Trophoblast cell (in vitro differentiated cells and primary cell): Measurements from ENCODE around the gene DUOXA1.

Experiments used
- DNase-seq, 2 donors: peaks; one replicate each; pipeline ENCODE4 v3.0.0-alpha.2; 2016
- H2AFZ ChIP-seq: 2 replicates; pipeline ENCODE4 v1.6.1; 2013; ENCODE audit warnings: low read length, moderate library complexity, mild to moderate bottlenecking; ENCODE audit not compliant: insufficient read depth, poor library complexity
- H2AK5ac ChIP-seq: 2 replicates; pipeline ENCODE4 v1.6.1; 2013; ENCODE audit warnings: mild to moderate bottlenecking, low read length
- H2BK120ac ChIP-seq: 2 replicates; pipeline ENCODE4 v1.6.1; 2013; ENCODE audit warnings: low read length, mild to moderate bottlenecking, moderate library complexity; ENCODE audit not compliant: insufficient read depth, poor library complexity
- H2BK12ac ChIP-seq: 2 replicates; pipeline ENCODE4 v1.6.1; 2013; ENCODE audit warnings: mild to moderate bottlenecking, low read length, moderate library complexity
- H2BK5ac ChIP-seq: 2 replicates; pipeline ENCODE4 v1.6.1; 2013; ENCODE audit warnings: low read length, low read depth, moderate library complexity, mild to moderate bottlenecking; ENCODE audit not compliant: poor library complexity
- H3K14ac ChIP-seq: 2 replicates; pipeline ENCODE4 v1.6.1; 2013; ENCODE audit warnings: mild to moderate bottlenecking, low read length
- H3K18ac ChIP-seq: 2 replicates; pipeline ENCODE4 v1.6.1; 2013; ENCODE audit warnings: mild to moderate bottlenecking, low read length
- H3K23ac ChIP-seq: 2 replicates; pipeline ENCODE4 v1.6.1; 2013; ENCODE audit warnings: low read length
- H3K27ac ChIP-seq: 2 replicates; pipeline ENCODE4 v1.5.1; 2013; ENCODE audit warnings: low read depth, mild to moderate bottlenecking, inconsistent platforms, low read length, moderate library complexity
- H3K27me3 ChIP-seq: 2 replicates; pipeline ENCODE4 v1.6.1; 2013; ENCODE audit warnings: inconsistent platforms, mild to moderate bottlenecking, low read length, moderate library complexity; ENCODE audit not compliant: insufficient read depth
- H3K36me3 ChIP-seq, 2 experiments: 1 replicate in 1 of 2; 2 replicates in 1 of 2; pipeline ENCODE4 v1.6.1; 2013; ENCODE audit warnings: low read length in 2 of 2, mild to moderate bottlenecking in 2 of 2, moderate library complexity in 1 of 2; ENCODE audit not compliant: insufficient read depth in 2 of 2, control insufficient read depth in 1 of 2
- H3K4ac ChIP-seq: 2 replicates; pipeline ENCODE4 v1.6.1; 2013; ENCODE audit warnings: low read depth, mild to moderate bottlenecking, low read length, moderate library complexity
- H3K4me1 ChIP-seq, 2 experiments: 1 replicate in 1 of 2; 2 replicates in 1 of 2; pipeline ENCODE4 v1.6.1; 2013; ENCODE audit warnings: low read length in 2 of 2, mild to moderate bottlenecking in 2 of 2, moderate library complexity in 1 of 2; ENCODE audit not compliant: insufficient read depth in 2 of 2, control insufficient read depth in 1 of 2
- H3K4me2 ChIP-seq: 2 replicates; pipeline ENCODE4 v1.6.1; 2013; ENCODE audit warnings: inconsistent platforms, mild to moderate bottlenecking, low read length, moderate library complexity
- H3K4me3 ChIP-seq: 2 replicates; pipeline ENCODE4 v1.5.1; 2013; ENCODE audit warnings: mild to moderate bottlenecking, low read depth, low read length, inconsistent platforms
- H3K79me1 ChIP-seq: one replicate; pipeline ENCODE4 v1.6.1; 2013; ENCODE audit warnings: low read length
- H3K79me2 ChIP-seq: 2 replicates; pipeline ENCODE4 v1.6.1; 2013; ENCODE audit warnings: low read length, mild to moderate bottlenecking; ENCODE audit not compliant: control insufficient read depth, insufficient read depth, poor library complexity
- H3K9ac ChIP-seq: 2 replicates; pipeline ENCODE4 v1.6.1; 2013; ENCODE audit warnings: mild to moderate bottlenecking, low read length
- H3K9me3 ChIP-seq: 2 replicates; pipeline ENCODE4 v1.6.1; 2013; ENCODE audit warnings: low read depth, mild to moderate bottlenecking, control low read depth, inconsistent platforms, low read length; ENCODE audit not compliant: insufficient read depth
- H4K12ac ChIP-seq: 2 replicates; pipeline ENCODE4 v1.6.1; 2013; ENCODE audit warnings: low read depth, mild to moderate bottlenecking, low read length, moderate library complexity
- H4K8ac ChIP-seq: 2 replicates; pipeline ENCODE4 v1.6.1; 2013; ENCODE audit warnings: low read depth, mild to moderate bottlenecking, low read length, moderate library complexity
- H4K91ac ChIP-seq: one replicate; pipeline ENCODE4 v1.6.1; 2013; ENCODE audit warnings: low read depth, mild to moderate bottlenecking, low read length, moderate library complexity
- WGBS: extraction: QIAGEN DNeasy Blood & Tissue Kit; methylation state at CpG from one replicate; pipeline ENCODE4 v1.1.7; 2013; ENCODE audit warnings: missing lambda C conversion rate; ENCODE audit not compliant: insufficient read length, insufficient coverage; ENCODE audit errors: extremely low coverage; 5-methylcytosine and 5-hydroxymethylcytosine counted together

DUOXA1 gene

GRCh38 chr15:45099549-45100165, 30.0 kb downstream of the DUOXA1 start:
- Histone ChIP-seq H3K27me3 (no peaks in the 10 kb centered on the region), H3K4me1 (no peaks in the 10 kb centered on the region), H2BK12ac (no peak overlapping the region), H3K9me3 (peaks cover 2% of the 10 kb centered on the region), H2BK120ac (no peak overlapping the region), H4K91ac (no peak overlapping the region), H3K4ac (no peak overlapping the region), H3K4me3 (no peak overlapping the region), H2AK5ac (no peak overlapping the region), H4K12ac (no peak overlapping the region), H3K9ac (no peak overlapping the region), H4K8ac (no peak overlapping the region), H3K27ac (no peak overlapping the region), H3K18ac (no peak overlapping the region), H3K36me3 (no peaks in the 10 kb centered on the region), H3K79me1 (no peaks in the 10 kb centered on the region), H3K79me2 (no peaks in the 10 kb centered on the region), H2BK5ac (no peak overlapping the region), H3K4me2 (no peak overlapping the region), H3K23ac (no peak overlapping the region), H2AFZ (no peak overlapping the region), H3K14ac (no peak overlapping the region)
- WGBS = no CpG with 5 or more reads among the region's 23 CpGs
- DNase-seq = no peak

- Histone ChIP-seq H3K4me2 (no peak overlapping the region), H3K9me3 (peaks cover 3% of the 10 kb centered on the region), H3K14ac (no peak overlapping the region), H3K23ac (no peak overlapping the region), H3K18ac (no peak overlapping the region), H2AK5ac (no peak overlapping the region), H4K8ac (no peak overlapping the region), H3K4ac (no peak overlapping the region), H3K27me3 (no peaks in the 10 kb centered on the region), H3K4me1 (no peaks in the 10 kb centered on the region), H3K36me3 (no peaks in the 10 kb centered on the region), H2AFZ (no peak overlapping the region), H3K9ac (no peak overlapping the region), H2BK120ac (no peak overlapping the region), H3K27ac (no peak overlapping the region), H3K4me3 (no peak overlapping the region), H2BK12ac (no peak overlapping the region), H3K79me2 (no peaks in the 10 kb centered on the region), H2BK5ac (no peak overlapping the region), H4K91ac (no peak overlapping the region), H4K12ac (no peak overlapping the region), H3K79me1 (no peaks in the 10 kb centered on the region)
- no CpG with 5 or more reads among the region's 7 CpGs for WGBS
- DNase-seq = no peak
These were observed 32.2 kb downstream of the DUOXA1 start for GRCh38 chr15:45097466-45097865.

GRCh38 chr15:45095661-45096060, 34.0 kb downstream of the DUOXA1 start:
- no peak overlapping the region for H2BK5ac ChIP-seq
- H3K4me3 ChIP-seq = no peak overlapping the region
- WGBS = no CpG with 5 or more reads among the region's 11 CpGs
- H3K36me3 ChIP-seq = no peaks in the 10 kb centered on the region
- H2BK12ac ChIP-seq = no peak overlapping the region
- H2AK5ac ChIP-seq = no peak overlapping the region
- H3K14ac ChIP-seq = no peak overlapping the region
- H3K18ac ChIP-seq = no peak overlapping the region
- DNase-seq = no peak
- no peaks in the 10 kb centered on the region for H3K79me1 ChIP-seq
- peaks cover 2% of the 10 kb centered on the region for H3K9me3 ChIP-seq
- no peak overlapping the region for H3K23ac ChIP-seq
- H4K12ac ChIP-seq = no peak overlapping the region
- no peak overlapping the region for H2BK120ac ChIP-seq
- no peak overlapping the region for H4K8ac ChIP-seq
- no peaks in the 10 kb centered on the region for H3K27me3 ChIP-seq
- no peak overlapping the region for H3K4ac ChIP-seq
- no peak overlapping the region for H2AFZ ChIP-seq
- H3K4me1 ChIP-seq = no peaks in the 10 kb centered on the region
- no peaks in the 10 kb centered on the region for H3K79me2 ChIP-seq
- no peak overlapping the region for H3K9ac ChIP-seq
- H3K27ac ChIP-seq = no peak overlapping the region
- no peak overlapping the region for H3K4me2 ChIP-seq
- no peak overlapping the region for H4K91ac ChIP-seq

- no CpG with 5 or more reads among the region's 9 CpGs for WGBS
- DNase-seq = no peak
- no peak overlapping the region for H3K4me2 ChIP-seq
- H2AK5ac ChIP-seq = no peak overlapping the region
- no peak overlapping the region for H3K4ac ChIP-seq
- H3K27ac ChIP-seq = no peak overlapping the region
- H3K36me3 ChIP-seq = no peaks in the 10 kb centered on the region
- H3K79me1 ChIP-seq = no peaks in the 10 kb centered on the region
- no peak overlapping the region for H4K12ac ChIP-seq
- H3K4me3 ChIP-seq = no peak overlapping the region
- no peak overlapping the region for H3K23ac ChIP-seq
- H3K9ac ChIP-seq = no peak overlapping the region
- H3K27me3 ChIP-seq = no peaks in the 10 kb centered on the region
- H2BK12ac ChIP-seq = no peak overlapping the region
- H2AFZ ChIP-seq = no peak overlapping the region
- H2BK5ac ChIP-seq = no peak overlapping the region
- no peak overlapping the region for H4K8ac ChIP-seq
- H3K4me1 ChIP-seq = no peaks in the 10 kb centered on the region
- H3K79me2 ChIP-seq = no peaks in the 10 kb centered on the region
- no peak overlapping the region for H2BK120ac ChIP-seq
- H4K91ac ChIP-seq = no peak overlapping the region
- peaks cover 2% of the 10 kb centered on the region for H3K9me3 ChIP-seq
- no peak overlapping the region for H3K18ac ChIP-seq
- no peak overlapping the region for H3K14ac ChIP-seq
These were observed 35.3 kb downstream of the DUOXA1 start for GRCh38 chr15:45094358-45094730.
